BJ (cell line): Measurements from ENCODE around the gene VIL1. TPM values are rescaled to one million over a fixed set of nuclear protein-coding genes. Genes with fewer than 3 reads are reported as not detected.

Source experiments
- CTCF ChIA-PET: fragments of 350-600 bp; formaldehyde crosslinking; extraction: SDS; loops from one replicate; lab custom pipeline; 2021; ENCODE audit warnings: antibody characterized with exemption, inconsistent platforms; lab: Yijun Ruan, JAX
- POLR2A ChIA-PET: fragments of 300-600 bp; sonication (Branson Sonifier 250); formaldehyde crosslinking; extraction: SDS; loops from one replicate; lab custom pipeline; 2021; ENCODE audit warnings: antibody characterized with exemption; lab: Charles Lee
- DNase-seq: peaks from one replicate; pipeline ENCODE4 v3.0.0-alpha.2; 2011; ENCODE audit warnings: low read depth
- H3K27me3 ChIP-seq: 2 replicates; pipeline ENCODE4 v1.6.0; 2011; ENCODE audit warnings: low read length; ENCODE audit not compliant: control insufficient read depth, insufficient read depth
- H3K36me3 ChIP-seq: 2 replicates; pipeline ENCODE4 v1.5.1; 2011; ENCODE audit warnings: low read length; ENCODE audit not compliant: control insufficient read depth, insufficient read depth
- H3K4me3 ChIP-seq: 2 replicates; pipeline ENCODE4 v1.5.1; 2011; ENCODE audit warnings: low read depth, mild to moderate bottlenecking, control low read depth, low read length
- polyA plus RNA-seq: library from polyadenylated mRNA; depleted of rRNA; stranded (reverse); fragments of >200 nt; gene quantifications from 2 replicates; pipeline ENCODE4 v1.2.3, GENCODE V29; 2011
- TF ChIP-seq, protein P1 (sequence below): IDR thresholded peaks from 2 replicates; pipeline ENCODE4 v1.5.1; 2011; ENCODE audit warnings: low read depth, mild to moderate bottlenecking, control low read depth, inconsistent platforms, low read length, moderate library complexity; ENCODE audit not compliant: insufficient read depth

The VIL1 gene
- polyA plus RNA-seq, 1 experiment = not detected

DNA sequence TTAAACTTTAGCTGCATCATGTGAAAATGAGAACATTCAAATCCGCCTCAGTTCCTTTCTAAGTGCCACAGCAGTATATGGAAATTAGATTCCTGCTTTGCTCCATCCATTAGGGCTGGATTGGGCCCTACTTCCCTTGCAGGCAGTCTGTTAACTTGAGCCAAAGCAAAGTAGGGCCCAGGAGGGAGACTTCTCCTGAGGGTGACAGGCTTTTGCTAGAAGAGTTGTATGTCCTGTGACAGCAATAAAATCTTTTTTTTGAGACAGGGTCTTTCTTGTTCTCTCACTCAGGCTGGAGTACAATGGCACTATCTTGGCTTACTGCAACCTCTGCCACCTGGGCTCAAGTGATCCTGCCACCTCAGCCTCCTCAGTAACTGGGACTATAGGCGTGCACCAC is 28.1 kb downstream of the VIL1 start:
- ChIA-PET CTCF (no interaction called here), POLR2A (no interaction called here)
- TF ChIP-seq, protein P1, sequence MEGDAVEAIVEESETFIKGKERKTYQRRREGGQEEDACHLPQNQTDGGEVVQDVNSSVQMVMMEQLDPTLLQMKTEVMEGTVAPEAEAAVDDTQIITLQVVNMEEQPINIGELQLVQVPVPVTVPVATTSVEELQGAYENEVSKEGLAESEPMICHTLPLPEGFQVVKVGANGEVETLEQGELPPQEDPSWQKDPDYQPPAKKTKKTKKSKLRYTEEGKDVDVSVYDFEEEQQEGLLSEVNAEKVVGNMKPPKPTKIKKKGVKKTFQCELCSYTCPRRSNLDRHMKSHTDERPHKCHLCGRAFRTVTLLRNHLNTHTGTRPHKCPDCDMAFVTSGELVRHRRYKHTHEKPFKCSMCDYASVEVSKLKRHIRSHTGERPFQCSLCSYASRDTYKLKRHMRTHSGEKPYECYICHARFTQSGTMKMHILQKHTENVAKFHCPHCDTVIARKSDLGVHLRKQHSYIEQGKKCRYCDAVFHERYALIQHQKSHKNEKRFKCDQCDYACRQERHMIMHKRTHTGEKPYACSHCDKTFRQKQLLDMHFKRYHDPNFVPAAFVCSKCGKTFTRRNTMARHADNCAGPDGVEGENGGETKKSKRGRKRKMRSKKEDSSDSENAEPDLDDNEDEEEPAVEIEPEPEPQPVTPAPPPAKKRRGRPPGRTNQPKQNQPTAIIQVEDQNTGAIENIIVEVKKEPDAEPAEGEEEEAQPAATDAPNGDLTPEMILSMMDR = no peak
- H3K36me3 ChIP-seq = no peaks in the 10 kb centered on the region
- DNase-seq = no peak
- no peak overlapping the region for H3K4me3 ChIP-seq
- H3K27me3 ChIP-seq = no peaks in the 10 kb centered on the region; the same call in 1 of the 2 replicates

DNA sequence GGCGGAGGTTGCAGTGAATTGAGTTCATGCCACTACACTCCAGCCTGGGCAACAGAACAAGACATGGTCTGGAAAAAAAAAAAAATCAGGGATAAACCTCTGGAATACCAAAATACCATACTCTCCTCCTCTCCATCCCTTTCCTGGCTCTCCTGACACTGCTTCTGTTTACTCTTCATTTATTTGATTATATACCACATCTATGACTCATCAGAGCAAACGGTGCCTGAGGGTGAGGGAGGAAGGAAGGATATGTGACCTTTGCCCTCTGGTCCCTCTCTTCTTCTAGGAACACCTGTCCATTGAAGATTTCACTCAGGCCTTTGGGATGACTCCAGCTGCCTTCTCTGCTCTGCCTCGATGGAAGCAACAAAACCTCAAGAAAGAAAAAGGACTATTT is 30.0 kb downstream of the VIL1 start:
- CTCF ChIA-PET = interaction anchor here (0.9 kb wide), 1 partner anchor 17 kb away, joined by 3 read pairs; no protein-coding TSS in a partner anchor
- Histone ChIP-seq H3K36me3 (peaks cover 2% of the 10 kb centered on the region; the same call in 1 of the 2 replicates), H3K27me3 (no peaks in the 10 kb centered on the region; the same call in 1 of the 2 replicates), H3K4me3 (no peak overlapping the region)
- peak; percentile 2 for DNase-seq
- POLR2A ChIA-PET = no interaction called here
- TF ChIP-seq, protein P1 = no peak

DNA sequence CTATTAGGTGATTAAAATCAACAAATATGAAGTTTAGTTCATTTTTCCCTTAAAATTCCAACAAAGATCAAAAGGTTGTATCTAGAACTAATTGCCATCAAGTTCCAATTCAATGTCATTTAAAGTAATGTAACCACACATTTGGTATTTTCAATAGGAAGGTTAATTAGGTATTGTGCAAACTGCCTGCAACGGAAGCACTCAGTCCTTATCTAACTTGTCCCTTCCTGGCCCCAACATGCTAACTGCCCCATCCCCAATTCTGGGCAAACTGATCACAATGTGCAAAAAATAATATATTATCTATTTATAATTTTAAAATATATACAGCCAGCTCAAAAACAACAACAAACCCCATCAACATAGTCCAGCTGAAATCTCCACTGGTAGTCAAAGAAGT is 33.2 kb downstream of the VIL1 start:
- no peak for DNase-seq
- TF ChIP-seq, protein P1 = no peak
- ChIA-PET POLR2A (no interaction called here), CTCF (no interaction called here)
- Histone ChIP-seq H3K4me3 (no peak overlapping the region), H3K27me3 (no peaks in the 10 kb centered on the region), H3K36me3 (peaks cover 5% of the 10 kb centered on the region; the same call in 1 of the 2 replicates)

DNA sequence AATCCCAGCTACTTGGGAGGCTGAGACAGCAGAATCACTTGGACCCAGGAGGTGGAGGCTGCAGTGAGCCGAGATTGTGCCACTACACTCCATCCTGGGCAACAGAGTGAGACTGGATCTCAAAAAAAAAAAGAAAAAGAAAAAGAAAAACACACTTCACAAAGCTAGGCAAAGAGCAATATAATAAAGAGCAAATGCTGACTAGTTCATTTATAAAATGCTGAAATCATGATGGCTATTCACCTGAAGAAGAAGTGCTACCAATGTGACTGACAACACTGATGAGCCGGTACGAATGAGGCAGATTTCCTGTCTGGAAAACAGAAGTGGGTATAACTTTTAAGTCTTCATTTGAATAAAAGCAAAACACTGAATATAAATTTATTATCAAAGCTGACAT is 37.9 kb downstream of the VIL1 start:
- POLR2A ChIA-PET = interaction anchor here (0.5 kb wide), 1 partner anchor 13 kb away, joined by 3 read pairs; no protein-coding TSS in a partner anchor
- H3K36me3 ChIP-seq = peaks cover 5% of the 10 kb centered on the region
- CTCF ChIA-PET = interaction anchor here (2.1 kb wide), 1 partner anchor 9 kb away, joined by 9 read pairs; no protein-coding TSS in a partner anchor
- H3K27me3 ChIP-seq = no peaks in the 10 kb centered on the region
- TF ChIP-seq, protein P1 = no peak
- DNase-seq = no peak
- H3K4me3 ChIP-seq = no peak overlapping the region

DNA sequence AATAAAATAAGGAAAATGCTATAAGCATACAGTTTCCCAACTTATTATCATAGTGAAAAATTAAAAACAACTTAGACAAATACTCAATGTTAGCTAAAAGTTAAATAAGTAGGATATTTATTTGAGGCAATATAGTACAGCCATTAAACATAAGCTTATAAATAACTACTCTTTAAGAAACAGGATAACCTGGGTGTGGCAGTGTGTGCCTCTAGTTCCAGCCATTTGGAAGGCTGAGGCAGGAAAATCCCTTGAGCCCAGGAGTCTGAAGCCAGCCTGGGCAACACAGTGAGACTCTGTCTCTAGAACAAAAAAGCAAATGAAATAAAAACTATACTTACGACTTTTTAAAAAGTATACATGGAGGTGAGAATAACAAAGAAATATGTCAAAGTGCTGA is 39.7 kb downstream of the VIL1 start:
- ChIA-PET CTCF (no interaction called here), POLR2A (no interaction called here)
- DNase-seq = no peak
- TF ChIP-seq, protein P1 = no peak
- Histone ChIP-seq H3K36me3 (peaks cover 5% of the 10 kb centered on the region), H3K4me3 (no peak overlapping the region), H3K27me3 (no peaks in the 10 kb centered on the region)
